ENCODE results near the gene HIKESHI. TPM values are rescaled to one million over a fixed set of nuclear protein-coding genes. Genes with fewer than 3 reads are reported as not detected.

The HIKESHI gene
- total RNA-seq, 2 experiments from 2014 or later, result 34.9 to 48.6 TPM

DNA sequence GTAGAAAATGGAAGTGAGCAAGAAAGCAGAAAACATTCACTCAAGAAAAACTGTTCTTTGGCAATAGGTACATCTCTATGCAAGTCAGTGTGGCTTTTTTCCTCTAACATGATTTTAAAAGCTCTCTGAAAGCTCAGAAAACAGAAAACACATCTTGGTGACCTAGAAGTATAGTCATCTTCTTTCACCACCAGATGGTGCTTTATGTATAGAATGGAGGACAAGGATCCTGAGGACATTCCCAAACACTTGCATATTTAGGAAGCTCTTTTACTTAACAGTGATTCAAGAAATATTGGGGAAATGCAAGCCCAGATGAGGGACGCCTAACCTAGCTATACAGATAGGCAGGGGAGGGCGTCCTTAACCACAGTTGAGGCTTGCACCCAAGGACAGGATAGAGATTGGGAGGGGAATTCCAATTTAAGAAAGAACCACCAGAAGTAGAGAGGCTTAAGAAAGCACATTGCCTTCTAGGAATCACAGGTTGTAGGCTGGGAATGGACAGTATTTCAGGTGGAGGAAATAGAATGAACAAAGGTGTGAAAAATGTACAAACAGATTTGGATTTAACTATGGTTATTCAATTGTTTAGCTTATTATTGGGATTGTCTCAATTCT is 58.8 kb downstream of the HIKESHI start:
- Histone ChIP-seq H3K27ac (ENCODE audit: low read depth, low read length, poor library complexity, severe bottlenecking) (no peak overlapping the region), H3K36me3 (ENCODE audit: insufficient read depth, low read length) (no peaks in the 10 kb centered on the region), H3K9me3 (ENCODE audit: low read length) (no peaks in the 10 kb centered on the region), H4K20me1 (ENCODE audit: insufficient read depth, low read length) (no peaks in the 10 kb centered on the region), H2AFZ (ENCODE audit: low read length) (no peak overlapping the region), H3K9me2 (ENCODE audit: insufficient read depth, low read length) (no peaks in the 10 kb centered on the region), H3K79me2 (ENCODE audit: insufficient read depth, low read depth, low read length) (no peaks in the 10 kb centered on the region), H3K4me1 (ENCODE audit: insufficient read depth, low read length, poor library complexity, severe bottlenecking) (no peaks in the 10 kb centered on the region), H3K4me2 (ENCODE audit: low read length) (no peak overlapping the region), H3K4me3 (ENCODE audit: low read depth, low read length, poor library complexity, severe bottlenecking) (no peak overlapping the region)
- no peak for DNase-seq (ENCODE audit: low spot score)
- intact Hi-C loops (cut with micrococcal nuclease; ENCODE audit: unreplicated experiment), result no loop called here
- CTCF ChIA-PET (ENCODE audit: unreplicated experiment), result no interaction called here
- no TSS peak for BruUV-seq (replicated peaks)
- TF ChIP-seq, protein P1, sequence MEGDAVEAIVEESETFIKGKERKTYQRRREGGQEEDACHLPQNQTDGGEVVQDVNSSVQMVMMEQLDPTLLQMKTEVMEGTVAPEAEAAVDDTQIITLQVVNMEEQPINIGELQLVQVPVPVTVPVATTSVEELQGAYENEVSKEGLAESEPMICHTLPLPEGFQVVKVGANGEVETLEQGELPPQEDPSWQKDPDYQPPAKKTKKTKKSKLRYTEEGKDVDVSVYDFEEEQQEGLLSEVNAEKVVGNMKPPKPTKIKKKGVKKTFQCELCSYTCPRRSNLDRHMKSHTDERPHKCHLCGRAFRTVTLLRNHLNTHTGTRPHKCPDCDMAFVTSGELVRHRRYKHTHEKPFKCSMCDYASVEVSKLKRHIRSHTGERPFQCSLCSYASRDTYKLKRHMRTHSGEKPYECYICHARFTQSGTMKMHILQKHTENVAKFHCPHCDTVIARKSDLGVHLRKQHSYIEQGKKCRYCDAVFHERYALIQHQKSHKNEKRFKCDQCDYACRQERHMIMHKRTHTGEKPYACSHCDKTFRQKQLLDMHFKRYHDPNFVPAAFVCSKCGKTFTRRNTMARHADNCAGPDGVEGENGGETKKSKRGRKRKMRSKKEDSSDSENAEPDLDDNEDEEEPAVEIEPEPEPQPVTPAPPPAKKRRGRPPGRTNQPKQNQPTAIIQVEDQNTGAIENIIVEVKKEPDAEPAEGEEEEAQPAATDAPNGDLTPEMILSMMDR (conservative IDR thresholded peaks at IDR 0.05; ENCODE audit: low read length), result peak; percentile 19; the same call in 1 of the 2 replicates
- TF ChIP-seq EZH2phosphoT487 (IDR thresholded peaks at IDR 0.05; ENCODE audit: borderline replicate concordance, low read depth, low read length), result no peak
- POLR2A ChIA-PET, result interaction anchor here (0.6 to 1.6 kb wide), 4 partner anchors 10 to 1389 kb away, joined by 4 read pairs; no protein-coding TSS in a partner anchor

DNA sequence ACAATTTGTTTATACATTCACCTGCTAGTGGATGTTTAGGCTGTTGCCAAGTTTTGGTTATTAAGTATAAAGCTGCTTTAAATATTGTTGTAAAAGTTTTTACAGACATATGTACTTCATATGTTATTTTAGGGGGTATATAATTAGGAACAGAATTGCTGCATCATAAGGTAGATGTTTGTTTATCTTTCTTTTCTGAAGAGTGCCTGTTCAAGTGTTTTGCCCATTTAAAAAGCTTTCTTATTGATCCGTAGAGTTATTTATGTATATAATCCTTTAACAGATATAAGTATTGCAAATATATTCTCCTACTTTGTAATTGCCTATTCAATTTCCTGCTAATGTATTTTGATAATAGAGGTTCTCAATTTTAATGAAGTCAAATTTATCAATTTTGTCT is 61.4 kb downstream of the HIKESHI start:
- Histone ChIP-seq H3K79me2 (ENCODE audit: insufficient read depth, low read depth, low read length) (no peaks in the 10 kb centered on the region), H3K9me2 (ENCODE audit: insufficient read depth, low read length) (no peaks in the 10 kb centered on the region; the same call in 1 of the 2 replicates), H3K36me3 (ENCODE audit: insufficient read depth, low read length) (no peaks in the 10 kb centered on the region), H2AFZ (ENCODE audit: low read length) (no peak overlapping the region), H4K20me1 (ENCODE audit: insufficient read depth, low read length) (no peaks in the 10 kb centered on the region), H3K27ac (ENCODE audit: low read depth, low read length, poor library complexity, severe bottlenecking) (no peak overlapping the region), H3K4me1 (ENCODE audit: insufficient read depth, low read length, poor library complexity, severe bottlenecking) (no peaks in the 10 kb centered on the region), H3K4me2 (ENCODE audit: low read length) (no peak overlapping the region), H3K9me3 (ENCODE audit: low read length) (no peaks in the 10 kb centered on the region), H3K4me3 (ENCODE audit: low read depth, low read length, poor library complexity, severe bottlenecking) (no peak overlapping the region)
- DNase-seq (ENCODE audit: low spot score), result no peak
- ChIA-PET POLR2A (interaction anchor here (0.7 to 1.0 kb wide), 2 partner anchors 15 to 18 kb away, joined by 3 read pairs; no protein-coding TSS in a partner anchor), CTCF (ENCODE audit: unreplicated experiment) (no interaction called here)
- no TSS peak for BruUV-seq (replicated peaks)
- TF ChIP-seq, protein P1 (conservative IDR thresholded peaks at IDR 0.05; ENCODE audit: low read length), result no peak
- no peak for TF ChIP-seq EZH2phosphoT487 (IDR thresholded peaks at IDR 0.05; ENCODE audit: borderline replicate concordance, low read depth, low read length)
- intact Hi-C loops (cut with micrococcal nuclease; ENCODE audit: unreplicated experiment), result no loop called here

DNA sequence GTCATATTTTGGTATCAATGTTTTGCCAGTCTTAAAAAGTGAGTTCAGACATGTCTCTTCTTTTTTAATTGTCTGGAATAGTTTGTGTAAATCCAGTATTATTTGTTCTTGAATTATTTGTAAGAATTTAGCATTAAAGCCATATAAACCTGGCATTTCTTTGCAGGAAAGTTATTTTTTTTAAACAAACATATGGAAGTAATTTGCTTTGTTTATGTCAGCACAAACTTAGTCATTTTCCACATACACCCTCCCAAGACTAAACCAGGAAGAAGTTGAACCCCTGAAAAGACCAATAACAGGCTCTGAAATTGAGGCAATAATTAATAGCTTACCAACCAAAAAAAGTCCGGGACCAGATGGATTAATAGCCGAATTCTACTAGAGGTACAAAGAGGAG is 63.5 kb downstream of the HIKESHI start:
- POLR2A ChIA-PET, result no interaction called here
- DNase-seq (ENCODE audit: low spot score), result no peak
- no peaks in the 10 kb centered on the region for H3K4me1 ChIP-seq (ENCODE audit: insufficient read depth, low read length, poor library complexity, severe bottlenecking)
- H3K9me3 ChIP-seq (ENCODE audit: low read length), result no peaks in the 10 kb centered on the region
- H2AFZ ChIP-seq (ENCODE audit: low read length), result no peak overlapping the region
- H3K4me2 ChIP-seq (ENCODE audit: low read length), result no peak overlapping the region
- H3K79me2 ChIP-seq (ENCODE audit: insufficient read depth, low read depth, low read length), result no peaks in the 10 kb centered on the region
- CTCF ChIA-PET (ENCODE audit: unreplicated experiment), result no interaction called here
- H3K27ac ChIP-seq (ENCODE audit: low read depth, low read length, poor library complexity, severe bottlenecking), result no peak overlapping the region
- H3K9me2 ChIP-seq (ENCODE audit: insufficient read depth, low read length), result no peaks in the 10 kb centered on the region; the same call in 1 of the 2 replicates
- intact Hi-C loops (cut with micrococcal nuclease; ENCODE audit: unreplicated experiment), result no loop called here
- H4K20me1 ChIP-seq (ENCODE audit: insufficient read depth, low read length), result no peaks in the 10 kb centered on the region
- H3K4me3 ChIP-seq (ENCODE audit: low read depth, low read length, poor library complexity, severe bottlenecking), result no peak overlapping the region
- TF ChIP-seq, protein P1 (conservative IDR thresholded peaks at IDR 0.05; ENCODE audit: low read length), result no peak
- no peak for TF ChIP-seq EZH2phosphoT487 (IDR thresholded peaks at IDR 0.05; ENCODE audit: borderline replicate concordance, low read depth, low read length)
- H3K36me3 ChIP-seq (ENCODE audit: insufficient read depth, low read length), result no peaks in the 10 kb centered on the region
- no TSS peak for BruUV-seq (replicated peaks)

Measured in OCI-LY7 (cell line).